Cardiac fibroblast (primary cell): Measurements from ENCODE around the gene SLC25A52.
"Not testable (repeated sequence)": the region's sequence is repeated elsewhere in the genome, so short reads cannot be mapped to it uniquely, and the experiment has no call there.

ENCODE experiments used
- DNase-seq, 2 donors: peaks; one replicate each; pipeline versions ENCODE4 v3.0.0 to v3.0.0-alpha.2; 2010; ENCODE audit warnings: low read depth in 2 of 2
- H3K4me3 ChIP-seq, 2 donors: replicated peaks in 1 of 2; 1 replicate in 1 of 2; 2 replicates in 1 of 2; pipeline ENCODE4 v1.5.1; 2011; ENCODE audit warnings: low read depth in 2 of 2, low read length in 2 of 2, mild to moderate bottlenecking in 2 of 2, moderate library complexity in 1 of 2
- CTCF ChIP-seq: IDR thresholded peaks from one replicate; pipeline ENCODE4 v1.5.1; 2011; ENCODE audit warnings: low read depth, mild to moderate bottlenecking, low read length, inconsistent platforms

The SLC25A52 gene

GRCh38 chr18:31773774-31774476 lies 13.2 kb upstream of the SLC25A52 start:
- H3K4me3 ChIP-seq = no peak overlapping the region
- no peak for DNase-seq
- no peak for TF ChIP-seq CTCF

DNA sequence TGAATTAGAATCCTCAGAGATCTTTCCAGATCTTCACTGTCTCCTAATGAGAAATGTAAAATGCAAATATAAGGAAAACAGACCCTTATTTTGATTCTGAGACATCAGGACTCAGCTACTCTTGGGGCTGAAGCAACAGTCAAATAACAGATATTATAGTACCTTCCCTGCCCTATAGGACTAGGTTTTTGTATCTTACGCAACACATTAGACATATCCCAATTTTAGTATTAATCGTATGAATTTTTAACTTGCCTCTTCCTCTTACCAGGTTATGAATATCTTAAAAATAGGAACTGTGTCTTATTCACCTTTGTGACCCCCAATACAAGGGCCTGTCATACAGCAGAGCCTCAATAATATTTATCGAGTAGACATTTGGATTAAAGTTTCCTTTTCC lies 12.0 kb upstream of the SLC25A52 start:
- no peak for DNase-seq
- TF ChIP-seq CTCF = no peak

DNA sequence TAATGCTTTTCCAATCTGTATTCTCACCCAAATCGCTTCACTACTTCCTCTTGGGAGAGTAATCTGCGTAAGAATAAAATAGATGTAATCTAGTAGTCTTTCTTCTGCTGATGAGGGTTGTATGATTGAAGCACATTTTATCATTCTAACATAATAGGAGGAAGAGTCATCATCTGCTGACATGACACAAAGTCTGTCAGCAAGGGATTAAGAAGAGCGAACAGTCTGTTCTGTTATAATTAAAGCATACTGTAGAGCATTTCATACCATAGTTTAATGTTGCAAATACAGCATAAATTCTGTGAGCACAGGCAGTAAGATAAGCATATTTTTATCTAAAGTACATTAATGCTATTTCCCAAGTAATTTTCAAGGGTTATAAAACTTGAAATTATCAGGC lies 10.4 kb downstream of the SLC25A52 start:
- no peak for TF ChIP-seq CTCF
- no peak for DNase-seq
- no peak overlapping the region for H3K4me3 ChIP-seq

More for the DNA sequence above, 12.0 kb upstream of the SLC25A52 start:
- no peak overlapping the region for H3K4me3 ChIP-seq

DNA sequence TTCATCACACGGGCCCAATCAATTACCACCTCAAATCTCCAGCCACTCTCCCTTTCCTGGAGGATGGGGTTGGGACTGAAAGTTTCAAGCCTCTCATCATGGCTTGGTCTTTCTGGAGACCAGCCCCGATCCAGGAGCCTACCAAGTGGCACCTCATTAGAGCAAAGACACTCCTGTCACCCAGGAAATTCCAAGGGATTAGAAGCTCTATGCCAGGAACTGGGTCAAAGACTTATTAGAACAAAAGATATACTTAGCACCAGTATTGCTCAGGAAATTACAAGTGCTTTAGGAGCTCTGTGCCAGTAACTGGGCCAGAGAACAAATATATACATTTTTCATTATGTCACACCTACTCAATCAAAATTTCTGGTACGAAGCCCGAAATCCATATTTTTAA lies 14.3 kb downstream of the SLC25A52 start:
- no peak for DNase-seq
- H3K4me3 ChIP-seq = no peak overlapping the region
- no peak for TF ChIP-seq CTCF

DNA sequence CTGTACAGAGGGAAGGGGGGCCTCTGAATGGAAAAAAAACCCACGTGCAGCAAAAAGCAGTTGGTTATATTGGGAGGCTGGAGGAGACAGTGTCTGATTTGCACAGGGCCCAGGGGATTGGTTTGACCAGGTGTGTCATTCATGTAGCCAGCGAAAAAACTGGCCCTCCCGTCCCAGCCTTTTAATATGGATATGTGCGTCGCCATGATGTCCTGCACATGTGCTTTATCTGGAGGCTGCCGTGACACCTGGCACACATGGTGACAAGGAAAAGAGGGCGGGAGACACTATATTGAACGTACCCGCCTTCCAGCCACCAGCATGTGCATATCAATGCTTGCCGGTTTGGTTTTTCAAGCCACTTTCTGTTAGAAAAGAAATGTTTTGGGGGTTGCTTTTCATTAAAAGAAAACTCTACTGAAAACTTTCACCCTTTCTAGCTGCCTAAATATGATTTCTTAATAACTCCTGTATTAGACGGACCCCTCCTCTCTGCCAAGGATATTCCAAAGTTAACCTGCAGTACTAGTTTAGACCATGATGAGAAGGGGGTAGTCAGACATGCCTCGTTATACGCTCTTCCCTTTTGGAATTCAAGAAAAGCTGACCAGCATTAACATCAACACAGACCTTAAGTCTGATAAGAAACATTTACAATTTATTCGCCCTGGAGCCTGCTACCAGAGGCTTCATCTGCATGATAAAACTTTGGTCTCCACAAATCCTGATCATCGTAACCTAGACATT lies 16.2 kb downstream of the SLC25A52 start:
- no peak for DNase-seq
- no peak for TF ChIP-seq CTCF
- no peak overlapping the region for H3K4me3 ChIP-seq

- DNase-seq, H3K4me3 ChIP-seq: not testable (repeated sequence)
Measured at GRCh38 chr18:31743600-31743999, 17.1 kb downstream of the SLC25A52 start.

DNA sequence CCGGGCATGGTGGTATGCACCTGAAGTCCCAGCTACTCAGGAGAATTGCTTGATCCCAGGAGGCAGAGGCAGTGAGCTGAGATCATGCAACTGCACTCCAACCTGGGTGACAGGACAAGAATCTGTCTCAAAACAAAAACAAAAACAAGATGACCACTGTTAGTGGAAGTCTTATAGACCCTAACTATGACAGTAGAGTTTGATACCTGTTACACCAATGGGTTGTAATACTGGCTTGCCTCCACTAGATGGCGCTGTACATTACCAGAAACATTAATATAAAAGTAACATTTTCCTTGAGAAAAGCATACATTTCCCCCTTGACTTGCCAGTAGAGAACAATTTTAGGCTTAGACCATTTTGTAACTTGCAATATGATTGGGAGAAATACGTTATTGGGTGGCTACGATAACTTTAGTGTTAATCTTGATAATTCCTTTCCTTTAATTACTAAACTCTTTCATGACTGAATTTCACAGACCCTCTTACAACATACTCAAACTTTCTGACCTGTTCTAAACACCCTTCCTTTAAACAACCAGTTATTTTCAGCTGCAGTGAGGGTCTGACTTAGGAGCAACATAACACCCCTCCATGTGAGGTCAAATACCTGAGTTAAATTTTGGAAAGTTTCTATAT lies 19.5 kb downstream of the SLC25A52 start:
- H3K4me3 ChIP-seq = no peak overlapping the region
- TF ChIP-seq CTCF = peak; percentile 75
- peak; percentile 54 to 59 for DNase-seq
